ENCODE results near the gene ABLIM1.

DNA sequence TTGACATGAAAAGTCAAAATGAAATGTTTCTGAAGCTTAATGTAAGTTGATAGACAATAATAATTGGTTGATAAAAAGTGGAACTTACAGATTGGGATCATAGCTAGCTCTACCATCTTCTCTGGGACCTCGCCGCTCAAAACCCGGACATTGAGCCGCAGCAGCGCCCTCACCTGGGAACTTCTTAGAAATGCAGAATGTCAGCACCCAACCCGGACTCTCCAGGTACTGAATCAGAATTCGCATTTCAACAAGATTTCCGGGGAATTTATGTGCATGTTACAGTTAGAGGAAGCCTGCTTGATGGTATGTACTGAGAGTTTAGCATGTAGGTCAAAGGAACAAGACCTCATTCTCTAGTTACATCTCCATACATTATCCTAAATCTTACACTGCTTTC lies 36.7 kb upstream of the ABLIM1 start:
- TF ChIP-seq CREB1 (IDR thresholded peaks at IDR 0.05; ENCODE audit: low read depth) = no peak
- no peak for TF ChIP-seq TEAD4 (IDR thresholded peaks at IDR 0.05)
- TF ChIP-seq FOXM1 (IDR thresholded peaks at IDR 0.05; ENCODE audit: borderline replicate concordance, low read depth) = no peak
- TF ChIP-seq, protein P1, sequence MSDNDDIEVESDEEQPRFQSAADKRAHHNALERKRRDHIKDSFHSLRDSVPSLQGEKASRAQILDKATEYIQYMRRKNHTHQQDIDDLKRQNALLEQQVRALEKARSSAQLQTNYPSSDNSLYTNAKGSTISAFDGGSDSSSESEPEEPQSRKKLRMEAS (IDR thresholded peaks at IDR 0.05) = no peak
- no peak for TF ChIP-seq CEBPB (IDR thresholded peaks at IDR 0.05)
- TF ChIP-seq NFIC (IDR thresholded peaks at IDR 0.05) = no peak
- TF ChIP-seq, protein P2, sequence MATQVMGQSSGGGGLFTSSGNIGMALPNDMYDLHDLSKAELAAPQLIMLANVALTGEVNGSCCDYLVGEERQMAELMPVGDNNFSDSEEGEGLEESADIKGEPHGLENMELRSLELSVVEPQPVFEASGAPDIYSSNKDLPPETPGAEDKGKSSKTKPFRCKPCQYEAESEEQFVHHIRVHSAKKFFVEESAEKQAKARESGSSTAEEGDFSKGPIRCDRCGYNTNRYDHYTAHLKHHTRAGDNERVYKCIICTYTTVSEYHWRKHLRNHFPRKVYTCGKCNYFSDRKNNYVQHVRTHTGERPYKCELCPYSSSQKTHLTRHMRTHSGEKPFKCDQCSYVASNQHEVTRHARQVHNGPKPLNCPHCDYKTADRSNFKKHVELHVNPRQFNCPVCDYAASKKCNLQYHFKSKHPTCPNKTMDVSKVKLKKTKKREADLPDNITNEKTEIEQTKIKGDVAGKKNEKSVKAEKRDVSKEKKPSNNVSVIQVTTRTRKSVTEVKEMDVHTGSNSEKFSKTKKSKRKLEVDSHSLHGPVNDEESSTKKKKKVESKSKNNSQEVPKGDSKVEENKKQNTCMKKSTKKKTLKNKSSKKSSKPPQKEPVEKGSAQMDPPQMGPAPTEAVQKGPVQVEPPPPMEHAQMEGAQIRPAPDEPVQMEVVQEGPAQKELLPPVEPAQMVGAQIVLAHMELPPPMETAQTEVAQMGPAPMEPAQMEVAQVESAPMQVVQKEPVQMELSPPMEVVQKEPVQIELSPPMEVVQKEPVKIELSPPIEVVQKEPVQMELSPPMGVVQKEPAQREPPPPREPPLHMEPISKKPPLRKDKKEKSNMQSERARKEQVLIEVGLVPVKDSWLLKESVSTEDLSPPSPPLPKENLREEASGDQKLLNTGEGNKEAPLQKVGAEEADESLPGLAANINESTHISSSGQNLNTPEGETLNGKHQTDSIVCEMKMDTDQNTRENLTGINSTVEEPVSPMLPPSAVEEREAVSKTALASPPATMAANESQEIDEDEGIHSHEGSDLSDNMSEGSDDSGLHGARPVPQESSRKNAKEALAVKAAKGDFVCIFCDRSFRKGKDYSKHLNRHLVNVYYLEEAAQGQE (IDR thresholded peaks at IDR 0.05; ENCODE audit: low read depth) = no peak
- no peak for TF ChIP-seq YY1 (IDR thresholded peaks at IDR 0.05; ENCODE audit: low read depth)
- no peak for TF ChIP-seq EP300 (IDR thresholded peaks at IDR 0.05; ENCODE audit: borderline replicate concordance)
- TF ChIP-seq ZBTB7A (IDR thresholded peaks at IDR 0.05; ENCODE audit: low read depth) = no peak
- TF ChIP-seq TCF12 (IDR thresholded peaks at IDR 0.05; ENCODE audit: low read depth) = no peak
- peak; percentile 91 for TF ChIP-seq RAD21 (IDR thresholded peaks at IDR 0.05; ENCODE audit: low read depth)

All from Ishikawa (cell line).